Activated gamma-delta T cell treated with anti-CD3 and anti-CD28 coated beads, Interleukin-2, amount 50 U/mL, for 16 hours (primary cell): ENCODE results near the gene RFLNA.
"Not testable (repeated sequence)": the region's sequence is repeated elsewhere in the genome, so short reads cannot be mapped to it uniquely, and the experiment has no call there.

ENCODE experiments used
- DNase-seq: peaks from one replicate; pipeline ENCODE4 v3.0.0-alpha.2; 2020; ENCODE audit warnings: low read depth

Gene RFLNA

GRCh38 chr12:124283326-124283725 is 11.6 kb upstream of the RFLNA start:
- no peak for DNase-seq

- DNase-seq: no peak
Observed at GRCh38 chr12:124284368-124284767, 10.5 kb upstream of the RFLNA start.

- DNase-seq: no peak
Observed at GRCh38 chr12:124286414-124286813, 8.5 kb upstream of the RFLNA start.

- no peak for DNase-seq
Observed at GRCh38 chr12:124286971-124287370, 7.9 kb upstream of the RFLNA start.

- DNase-seq: no peak
Observed at GRCh38 chr12:124289634-124290600, 5.0 kb upstream of the RFLNA start.

- no peak for DNase-seq
Observed at GRCh38 chr12:124292385-124292784, 2.5 kb upstream of the RFLNA start.

GRCh38 chr12:124293286-124294003 is 1.4 kb upstream of the RFLNA start:
- DNase-seq: no peak

- DNase-seq: no peak
Observed at GRCh38 chr12:124295431-124296058, 652 bp downstream of the RFLNA start.

- DNase-seq: no peak
Observed at GRCh38 chr12:124296295-124296915, 1.5 kb downstream of the RFLNA start.

GRCh38 chr12:124296916-124297351 is 2.0 kb downstream of the RFLNA start:
- no peak for DNase-seq

- DNase-seq: no peak
Observed at GRCh38 chr12:124297389-124297788, 2.5 kb downstream of the RFLNA start.

- DNase-seq: no peak
Observed at GRCh38 chr12:124297856-124298255, 3.0 kb downstream of the RFLNA start.

GRCh38 chr12:124298685-124299410 is 4.0 kb downstream of the RFLNA start:
- DNase-seq: no peak

GRCh38 chr12:124299628-124300388 is 4.9 kb downstream of the RFLNA start:
- DNase-seq: no peak

- DNase-seq: not testable (repeated sequence)
Observed at GRCh38 chr12:124300657-124301056, 5.8 kb downstream of the RFLNA start.

GRCh38 chr12:124301084-124301654 is 6.3 kb downstream of the RFLNA start:
- DNase-seq: no peak

- DNase-seq: no peak
Observed at GRCh38 chr12:124302241-124302806, 7.4 kb downstream of the RFLNA start.

GRCh38 chr12:124302807-124303578 is 8.1 kb downstream of the RFLNA start:
- DNase-seq: no peak
